ENCODE measurements around the gene CARMIL1.

The CARMIL1 gene

GRCh38 chr6:25311331-25311840 is 32.2 kb downstream of the CARMIL1 start:
- peak; percentile 50 for DNase-seq (ENCODE audit: low read depth)
- peaks cover 38% of the 10 kb centered on the region for H3K4me1 ChIP-seq (ENCODE audit: control insufficient read depth, insufficient read depth, low read length)
- H3K9me3 ChIP-seq (ENCODE audit: control insufficient read depth, low read length) = no peaks in the 10 kb centered on the region
- H3K9ac ChIP-seq (ENCODE audit: low read length) = no peak overlapping the region
- H3K36me3 ChIP-seq (ENCODE audit: control insufficient read depth, insufficient read depth, low read length, severe bottlenecking) = no peaks in the 10 kb centered on the region
- H3K27me3 ChIP-seq (replicated peaks; ENCODE audit: control insufficient read depth, insufficient read depth, low read length) = no peaks in the 10 kb centered on the region
- H3K4me3 ChIP-seq (ENCODE audit: low read length) = peak overlapping the region; percentile 69

- no peaks in the 10 kb centered on the region for H3K27me3 ChIP-seq (replicated peaks; ENCODE audit: control insufficient read depth, insufficient read depth, low read length)
- DNase-seq (ENCODE audit: low read depth) = peak; percentile 93
- H3K4me1 ChIP-seq (ENCODE audit: control insufficient read depth, insufficient read depth, low read length) = peaks cover 38% of the 10 kb centered on the region
- peak overlapping the region; percentile 69 for H3K4me3 ChIP-seq (ENCODE audit: low read length)
- H3K9ac ChIP-seq (ENCODE audit: low read length) = peak overlapping the region; percentile 84
- H3K36me3 ChIP-seq (ENCODE audit: control insufficient read depth, insufficient read depth, low read length, severe bottlenecking) = no peaks in the 10 kb centered on the region
- no peaks in the 10 kb centered on the region for H3K9me3 ChIP-seq (ENCODE audit: control insufficient read depth, low read length)
Observed at GRCh38 chr6:25312034-25312620, 33.0 kb downstream of the CARMIL1 start.

DNA sequence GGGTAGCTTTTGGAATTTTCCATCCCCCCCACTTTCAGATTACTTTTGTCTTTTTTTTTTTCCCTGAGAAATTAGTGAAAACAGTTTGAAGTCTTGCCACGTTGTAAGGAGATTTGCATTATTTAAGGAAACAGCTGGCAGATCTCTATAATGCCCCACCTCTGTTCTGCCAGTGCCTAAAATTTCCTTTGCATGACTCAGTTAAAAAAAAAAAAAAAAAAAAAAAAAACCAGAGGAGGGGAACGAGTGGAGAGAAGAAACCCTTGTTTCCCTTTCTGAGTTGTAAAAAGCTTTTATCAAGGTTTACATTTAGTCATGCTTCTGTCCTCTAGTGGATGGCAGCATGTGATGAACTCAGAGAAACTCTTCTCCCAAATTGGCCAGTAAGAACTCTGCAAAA is 33.5 kb downstream of the CARMIL1 start:
- DNase-seq (ENCODE audit: low read depth) = peak; percentile 84
- H3K27me3 ChIP-seq (replicated peaks; ENCODE audit: control insufficient read depth, insufficient read depth, low read length) = no peaks in the 10 kb centered on the region
- H3K36me3 ChIP-seq (ENCODE audit: control insufficient read depth, insufficient read depth, low read length, severe bottlenecking) = no peaks in the 10 kb centered on the region
- H3K4me3 ChIP-seq (ENCODE audit: low read length) = peak overlapping the region; percentile 69
- peaks cover 38% of the 10 kb centered on the region for H3K4me1 ChIP-seq (ENCODE audit: control insufficient read depth, insufficient read depth, low read length)
- no peaks in the 10 kb centered on the region for H3K9me3 ChIP-seq (ENCODE audit: control insufficient read depth, low read length)
- H3K9ac ChIP-seq (ENCODE audit: low read length) = peak overlapping the region; percentile 84

GRCh38 chr6:25314509-25315175 is 35.5 kb downstream of the CARMIL1 start:
- Histone ChIP-seq H3K27me3 (replicated peaks; ENCODE audit: control insufficient read depth, insufficient read depth, low read length) (no peaks in the 10 kb centered on the region), H3K4me3 (ENCODE audit: low read length) (no peak overlapping the region), H3K36me3 (ENCODE audit: control insufficient read depth, insufficient read depth, low read length, severe bottlenecking) (no peaks in the 10 kb centered on the region), H3K4me1 (ENCODE audit: control insufficient read depth, insufficient read depth, low read length) (peaks cover 38% of the 10 kb centered on the region), H3K9me3 (ENCODE audit: control insufficient read depth, low read length) (no peaks in the 10 kb centered on the region), H3K9ac (ENCODE audit: low read length) (no peak overlapping the region)
- no peak for DNase-seq (ENCODE audit: low read depth)

DNA sequence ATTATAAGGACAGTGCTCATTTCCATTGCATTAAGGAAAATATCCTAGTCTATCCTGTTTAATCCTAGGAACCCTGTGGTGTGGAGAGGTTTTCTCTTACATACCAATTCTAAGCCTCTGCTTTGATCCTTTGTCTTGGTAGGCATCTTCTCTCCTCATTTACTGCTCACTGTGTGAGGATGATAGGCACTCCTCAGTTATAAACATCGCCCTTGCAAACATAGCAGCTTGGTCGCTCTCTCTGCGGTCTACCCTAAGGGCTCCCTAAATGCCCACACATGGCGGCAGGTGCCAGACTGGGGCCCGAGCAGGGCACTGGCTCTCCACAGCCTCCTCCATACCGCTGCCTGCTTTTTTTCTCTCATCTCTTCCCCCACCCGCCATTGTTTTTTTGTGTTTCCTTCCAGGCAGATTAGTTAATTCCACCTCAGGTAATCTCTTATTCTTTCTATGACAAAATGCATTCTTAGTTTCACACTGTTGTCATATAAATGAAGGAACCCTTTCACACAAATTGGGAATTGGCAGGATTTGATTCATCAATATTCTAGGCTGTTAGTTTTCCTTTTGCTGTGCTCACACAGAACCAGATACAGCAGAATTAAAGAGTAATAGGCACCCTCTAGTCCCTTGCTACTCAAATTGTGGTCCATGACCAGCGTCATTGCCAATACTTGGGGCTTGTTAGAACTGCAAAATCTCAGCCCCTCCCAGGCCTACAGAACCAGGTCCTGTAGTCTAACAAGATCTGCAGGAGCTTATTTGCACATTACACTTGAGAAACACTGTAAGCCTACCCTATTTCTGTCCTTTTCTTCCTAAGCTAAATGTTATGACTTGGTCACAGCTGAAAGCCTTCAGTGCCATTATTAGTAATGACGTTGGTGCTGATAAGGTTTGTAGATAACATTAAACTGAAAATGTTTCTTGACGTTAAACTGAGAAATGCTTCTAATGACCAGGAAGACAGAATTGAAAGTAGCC is 36.3 kb downstream of the CARMIL1 start:
- no peak overlapping the region for H3K4me3 ChIP-seq (ENCODE audit: low read length)
- no peaks in the 10 kb centered on the region for H3K36me3 ChIP-seq (ENCODE audit: control insufficient read depth, insufficient read depth, low read length, severe bottlenecking)
- H3K27me3 ChIP-seq (replicated peaks; ENCODE audit: control insufficient read depth, insufficient read depth, low read length) = no peaks in the 10 kb centered on the region
- H3K4me1 ChIP-seq (ENCODE audit: control insufficient read depth, insufficient read depth, low read length) = peaks cover 33% of the 10 kb centered on the region
- H3K9me3 ChIP-seq (ENCODE audit: control insufficient read depth, low read length) = no peaks in the 10 kb centered on the region
- DNase-seq (ENCODE audit: low read depth) = no peak
- H3K9ac ChIP-seq (ENCODE audit: low read length) = no peak overlapping the region

DNA sequence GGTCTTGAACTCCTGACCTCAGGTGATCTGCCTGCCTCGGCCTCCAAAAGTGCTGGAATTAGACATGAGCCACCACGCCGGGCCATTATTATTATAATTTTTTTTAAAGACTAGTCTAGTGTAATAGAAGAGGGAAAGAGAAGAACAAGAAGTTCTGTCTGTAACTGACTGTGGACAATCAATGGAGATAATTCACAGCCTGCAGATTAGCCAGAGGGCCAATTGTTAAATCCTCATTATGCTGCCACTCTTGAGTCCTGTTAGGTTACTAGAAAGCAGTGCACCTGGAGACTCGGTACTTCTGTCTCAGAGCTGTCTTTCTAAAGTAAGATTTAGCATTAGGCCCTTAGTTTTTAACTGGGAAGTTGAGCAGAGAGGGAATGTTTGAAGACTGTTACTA is 37.5 kb downstream of the CARMIL1 start:
- no peak for DNase-seq (ENCODE audit: low read depth)
- Histone ChIP-seq H3K4me3 (ENCODE audit: low read length) (no peak overlapping the region), H3K9ac (ENCODE audit: low read length) (no peak overlapping the region), H3K4me1 (ENCODE audit: control insufficient read depth, insufficient read depth, low read length) (peaks cover 21% of the 10 kb centered on the region), H3K9me3 (ENCODE audit: control insufficient read depth, low read length) (no peaks in the 10 kb centered on the region), H3K27me3 (replicated peaks; ENCODE audit: control insufficient read depth, insufficient read depth, low read length) (no peaks in the 10 kb centered on the region), H3K36me3 (ENCODE audit: control insufficient read depth, insufficient read depth, low read length, severe bottlenecking) (no peaks in the 10 kb centered on the region)

GRCh38 chr6:25318589-25318988 is 39.4 kb downstream of the CARMIL1 start:
- Histone ChIP-seq H3K9ac (ENCODE audit: low read length) (no peak overlapping the region), H3K27me3 (replicated peaks; ENCODE audit: control insufficient read depth, insufficient read depth, low read length) (no peaks in the 10 kb centered on the region)

GRCh38 chr6:25320459-25320858 is 41.3 kb downstream of the CARMIL1 start:
- H3K4me3 ChIP-seq (ENCODE audit: low read length) = no peak overlapping the region
- no peak overlapping the region for H3K9ac ChIP-seq (ENCODE audit: low read length)
- H3K4me1 ChIP-seq (ENCODE audit: control insufficient read depth, insufficient read depth, low read length) = peaks cover 15% of the 10 kb centered on the region
- H3K9me3 ChIP-seq (ENCODE audit: control insufficient read depth, low read length) = no peaks in the 10 kb centered on the region
- DNase-seq (ENCODE audit: low read depth) = no peak
- H3K27me3 ChIP-seq (replicated peaks; ENCODE audit: control insufficient read depth, insufficient read depth, low read length) = no peaks in the 10 kb centered on the region
- no peaks in the 10 kb centered on the region for H3K36me3 ChIP-seq (ENCODE audit: control insufficient read depth, insufficient read depth, low read length, severe bottlenecking)

More at GRCh38 chr6:25318589-25318988, 39.4 kb downstream of the CARMIL1 start:
- Histone ChIP-seq H3K36me3 (ENCODE audit: control insufficient read depth, insufficient read depth, low read length, severe bottlenecking) (no peaks in the 10 kb centered on the region), H3K9me3 (ENCODE audit: control insufficient read depth, low read length) (no peaks in the 10 kb centered on the region), H3K4me3 (ENCODE audit: low read length) (no peak overlapping the region), H3K4me1 (ENCODE audit: control insufficient read depth, insufficient read depth, low read length) (peaks cover 4% of the 10 kb centered on the region)
- DNase-seq (ENCODE audit: low read depth) = no peak

DNA sequence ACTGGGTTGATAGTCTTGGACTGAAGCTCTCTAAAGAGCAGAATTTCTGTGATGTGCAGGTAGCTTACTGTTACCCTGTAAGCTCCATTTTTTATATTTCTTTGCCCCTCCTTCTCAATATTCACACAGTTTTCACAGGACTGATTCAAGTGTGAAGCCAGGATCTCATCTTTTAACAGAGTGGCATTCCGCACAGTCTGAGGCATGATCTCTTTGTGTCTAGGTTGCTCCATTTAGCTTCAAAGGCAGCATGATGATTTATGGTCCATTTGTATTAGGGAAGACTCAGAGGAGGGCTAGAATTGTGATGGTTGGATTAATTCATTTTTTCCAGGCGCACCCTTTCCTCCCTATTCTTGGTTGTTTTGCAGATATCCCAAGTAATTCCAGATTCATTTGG is 43.5 kb downstream of the CARMIL1 start:
- no peak for DNase-seq (ENCODE audit: low read depth)
- Histone ChIP-seq H3K36me3 (ENCODE audit: control insufficient read depth, insufficient read depth, low read length, severe bottlenecking) (no peaks in the 10 kb centered on the region), H3K27me3 (replicated peaks; ENCODE audit: control insufficient read depth, insufficient read depth, low read length) (no peaks in the 10 kb centered on the region)

GRCh38 chr6:25324066-25324762 is 45.0 kb downstream of the CARMIL1 start:
- Histone ChIP-seq H3K9me3 (ENCODE audit: control insufficient read depth, low read length) (no peaks in the 10 kb centered on the region), H3K27me3 (replicated peaks; ENCODE audit: control insufficient read depth, insufficient read depth, low read length) (no peaks in the 10 kb centered on the region), H3K9ac (ENCODE audit: low read length) (peak overlapping the region; percentile 4), H3K4me3 (ENCODE audit: low read length) (no peak overlapping the region), H3K4me1 (ENCODE audit: control insufficient read depth, insufficient read depth, low read length) (peaks cover 31% of the 10 kb centered on the region), H3K36me3 (ENCODE audit: control insufficient read depth, insufficient read depth, low read length, severe bottlenecking) (no peaks in the 10 kb centered on the region)
- peak; percentile 54 for DNase-seq (ENCODE audit: low read depth)

More for the DNA sequence above, 43.5 kb downstream of the CARMIL1 start:
- no peak overlapping the region for H3K9ac ChIP-seq (ENCODE audit: low read length)
- H3K4me1 ChIP-seq (ENCODE audit: control insufficient read depth, insufficient read depth, low read length) = peaks cover 27% of the 10 kb centered on the region
- no peaks in the 10 kb centered on the region for H3K9me3 ChIP-seq (ENCODE audit: control insufficient read depth, low read length)
- no peak overlapping the region for H3K4me3 ChIP-seq (ENCODE audit: low read length)

All from adipocyte (in vitro differentiated cells).